HG03045 (cell line): ENCODE measurements around the gene SUCLG2.
"Not testable (repeated sequence)": the region's sequence is repeated elsewhere in the genome, so short reads cannot be mapped to it uniquely, and the experiment has no call there.

Source experiments
- ATAC-seq: cut with Tn5 transposase; IDR thresholded peaks from one replicate; pipeline ENCODE4 v1.9.1; 2021; ENCODE audit warnings: mild to moderate bottlenecking, moderate library complexity; ENCODE audit not compliant: unreplicated experiment

Gene SUCLG2

GRCh38 chr3:67614195-67614594 lies 40.2 kb downstream of the SUCLG2 start:
- ATAC-seq: no peak

GRCh38 chr3:67610458-67610857 lies 44.0 kb downstream of the SUCLG2 start:
- no peak for ATAC-seq

- ATAC-seq: no peak
These were observed 44.7 kb downstream of the SUCLG2 start for GRCh38 chr3:67609709-67610108.

GRCh38 chr3:67608034-67608433 lies 46.4 kb downstream of the SUCLG2 start:
- ATAC-seq: no peak

GRCh38 chr3:67605377-67605776 lies 49.0 kb downstream of the SUCLG2 start:
- ATAC-seq: no peak

GRCh38 chr3:67602816-67603215 lies 51.6 kb downstream of the SUCLG2 start:
- no peak for ATAC-seq

GRCh38 chr3:67601919-67602608 lies 52.3 kb downstream of the SUCLG2 start:
- ATAC-seq: no peak

- ATAC-seq: no peak
These were observed 53.0 kb downstream of the SUCLG2 start for GRCh38 chr3:67601385-67601784.

GRCh38 chr3:67599821-67600220 lies 54.6 kb downstream of the SUCLG2 start:
- ATAC-seq: no peak

GRCh38 chr3:67598814-67599556 lies 55.4 kb downstream of the SUCLG2 start:
- ATAC-seq: no peak

- no peak for ATAC-seq
These were observed 59.0 kb downstream of the SUCLG2 start for GRCh38 chr3:67595424-67595823.

GRCh38 chr3:67593761-67594234 lies 60.6 kb downstream of the SUCLG2 start:
- no peak for ATAC-seq

GRCh38 chr3:67592057-67592456 lies 62.4 kb downstream of the SUCLG2 start:
- no peak for ATAC-seq

GRCh38 chr3:67587811-67588210 lies 66.6 kb downstream of the SUCLG2 start:
- ATAC-seq: no peak

GRCh38 chr3:67587301-67587700 lies 67.1 kb downstream of the SUCLG2 start:
- no peak for ATAC-seq

GRCh38 chr3:67584608-67585007 lies 69.8 kb downstream of the SUCLG2 start:
- ATAC-seq: not testable (repeated sequence)

GRCh38 chr3:67580430-67581000 lies 73.9 kb downstream of the SUCLG2 start:
- no peak for ATAC-seq

GRCh38 chr3:67578416-67578815 lies 76.0 kb downstream of the SUCLG2 start:
- no peak for ATAC-seq

GRCh38 chr3:67576441-67576840 lies 78.0 kb downstream of the SUCLG2 start:
- ATAC-seq: no peak

- no peak for ATAC-seq
These were observed 85.1 kb downstream of the SUCLG2 start for GRCh38 chr3:67569324-67569723.

- no peak for ATAC-seq
These were observed 86.5 kb downstream of the SUCLG2 start for GRCh38 chr3:67567893-67568292.

- no peak for ATAC-seq
These were observed 89.4 kb downstream of the SUCLG2 start for GRCh38 chr3:67564973-67565372.
